Keratinocyte (primary cell): Measurements from ENCODE around the gene PDE11A. TPM values are rescaled to one million over a fixed set of nuclear protein-coding genes. Genes with fewer than 3 reads are reported as not detected.

ENCODE experiments used
- DNase-seq: peaks from one replicate; pipeline ENCODE4 v3.0.0-alpha.2; 2011; ENCODE audit warnings: low read depth, missing footprints, low spot score
- FAIRE-seq: peaks from 2 replicates; lab custom pipeline; 2011; peaks lifted over from hg19 to GRCh38; lab: Jason Lieb, UNC
- H2AFZ ChIP-seq: 2 replicates; pipeline ENCODE4 v1.6.0; 2012; ENCODE audit warnings: low read length, control low read depth, inconsistent platforms; ENCODE audit not compliant: control insufficient read depth
- H3K27ac ChIP-seq: 2 replicates; pipeline ENCODE4 v1.5.1; 2011; ENCODE audit warnings: low read length; ENCODE audit not compliant: control insufficient read depth, insufficient read depth
- H3K27me3 ChIP-seq: 3 replicates; pipeline ENCODE4 v1.6.0; 2011; ENCODE audit warnings: low read length; ENCODE audit not compliant: control insufficient read depth, insufficient read depth; ENCODE audit errors: extremely low read depth
- H3K36me3 ChIP-seq, 2 experiments: 2 replicates in 1 of 2; 3 replicates in 1 of 2; pipeline ENCODE4 v1.5.1; 2011; ENCODE audit warnings: low read length in 2 of 2, mild to moderate bottlenecking in 1 of 2; ENCODE audit not compliant: control insufficient read depth in 2 of 2, insufficient read depth in 2 of 2; ENCODE audit errors: extremely low read depth in 1 of 2
- H3K4me1 ChIP-seq: 3 replicates; pipeline ENCODE4 v1.5.1; 2011; ENCODE audit warnings: low read length; ENCODE audit not compliant: control insufficient read depth, insufficient read depth; ENCODE audit errors: extremely low read depth
- H3K4me2 ChIP-seq: 3 replicates; pipeline ENCODE4 v1.6.0; 2011; ENCODE audit warnings: low read depth, low read length; ENCODE audit not compliant: control insufficient read depth, insufficient read depth; ENCODE audit errors: extremely low read depth
- H3K4me3 ChIP-seq, 3 experiments: fragments of 200-600 bp in 1 of 3; sonication (generic) in 1 of 3; 2 replicates in 2 of 3; 3 replicates in 1 of 3; pipeline ENCODE4 v1.5.1; 2011 to 2016; ENCODE audit warnings: low read length in 3 of 3, mild to moderate bottlenecking in 3 of 3, control low read depth in 2 of 3, inconsistent platforms in 1 of 3, low read depth in 1 of 3, mixed read lengths in 1 of 3, mixed run types in 1 of 3, moderate library complexity in 1 of 3; ENCODE audit not compliant: control insufficient read depth in 2 of 3, insufficient read depth in 2 of 3; ENCODE audit errors: extremely low read depth in 1 of 3
- H3K79me2 ChIP-seq: 2 replicates; pipeline ENCODE4 v1.6.0; 2012; ENCODE audit warnings: low read length; ENCODE audit not compliant: control insufficient read depth, insufficient read depth
- H3K9ac ChIP-seq: 3 replicates; pipeline ENCODE4 v1.6.0; 2011; ENCODE audit warnings: low read length; ENCODE audit not compliant: control insufficient read depth, insufficient read depth; ENCODE audit errors: extremely low read depth
- H3K9me1 ChIP-seq: 3 replicates; pipeline ENCODE4 v1.6.0; 2011; ENCODE audit warnings: low read length; ENCODE audit not compliant: control insufficient read depth, insufficient read depth; ENCODE audit errors: extremely low read depth
- H3K9me3 ChIP-seq: 2 replicates; pipeline ENCODE4 v1.5.1; 2012; ENCODE audit warnings: low read depth, low read length; ENCODE audit not compliant: control insufficient read depth
- H4K20me1 ChIP-seq: 3 replicates; pipeline ENCODE4 v1.6.0; 2011; ENCODE audit warnings: low read length; ENCODE audit not compliant: control insufficient read depth, insufficient read depth; ENCODE audit errors: extremely low read depth
- EZH2 ChIP-seq: IDR thresholded peaks from one replicate; pipeline ENCODE4 v1.6.1; 2012; ENCODE audit warnings: inconsistent platforms, mild to moderate bottlenecking, low read length, moderate library complexity
- dilution Hi-C: fragments of 300-500 bp; cut with MboI; formaldehyde crosslinking; loops from one replicate; pipeline ENCODE4 v1.7.0; 2020; ENCODE audit warnings: low sequenced_read_pairs; ENCODE audit not compliant: extremely low pct_ligation_motif_present
- polyA plus RNA-seq, 5 experiments: library from polyadenylated mRNA; depleted of rRNA in 3 of 5; stranded (reverse) in 3 of 5; stranded (forward) in 1 of 5; unstranded in 1 of 5; fragments of >200 nt; gene quantifications; 1 replicate in 1 of 5; 2 replicates in 3 of 5; 3 replicates in 1 of 5; pipeline versions ENCODE4 v1.2.1 to v1.2.3, GENCODE V29; 2011 to 2012; ENCODE audit warnings: missing spikeins in 2 of 5, low read depth in 1 of 5, low replicate concordance in 1 of 5
- TF ChIP-seq, protein P1 (sequence below), 3 experiments: IDR thresholded peaks in 1 of 3; conservative IDR thresholded peaks in 1 of 3; optimal IDR thresholded peaks in 1 of 3; 2 replicates in 2 of 3; 3 replicates in 1 of 3; pipeline versions ENCODE3 to v1.5.1; 2011; ENCODE audit warnings: low read length in 3 of 3, mild to moderate bottlenecking in 3 of 3, moderate library complexity in 2 of 3, control low read depth in 1 of 3, inconsistent platforms in 1 of 3; ENCODE audit not compliant: insufficient read depth in 2 of 3; ENCODE audit errors: extremely low read depth in 1 of 3

PDE11A gene
- polyA plus RNA-seq, 1 donor (not counting 4 experiments of a cell fraction or from before 2014, with no cell fraction given): 0.01 TPM

DNA sequence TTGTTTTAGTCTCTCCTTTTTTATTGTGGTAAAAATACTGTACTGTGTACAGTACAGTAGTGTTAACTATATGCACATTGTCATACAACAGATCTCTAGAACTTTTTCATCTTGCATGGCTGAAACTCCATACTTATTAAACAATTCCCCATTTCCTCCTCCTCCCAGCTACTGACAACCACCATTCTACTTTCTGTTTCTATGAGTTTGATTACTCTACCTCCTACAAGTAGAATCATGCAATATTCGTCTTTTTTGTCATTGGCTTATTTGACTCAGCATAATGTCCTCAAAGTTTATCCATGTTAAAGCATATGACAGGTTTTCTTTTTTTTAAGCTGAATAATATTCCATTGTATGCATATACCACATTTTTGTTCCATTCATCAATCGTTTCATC lies 341.8 kb downstream of the PDE11A start:
- H3K4me2 ChIP-seq: no peak overlapping the region
- H3K27me3 ChIP-seq: no peaks in the 10 kb centered on the region
- FAIRE-seq: no peak

DNA sequence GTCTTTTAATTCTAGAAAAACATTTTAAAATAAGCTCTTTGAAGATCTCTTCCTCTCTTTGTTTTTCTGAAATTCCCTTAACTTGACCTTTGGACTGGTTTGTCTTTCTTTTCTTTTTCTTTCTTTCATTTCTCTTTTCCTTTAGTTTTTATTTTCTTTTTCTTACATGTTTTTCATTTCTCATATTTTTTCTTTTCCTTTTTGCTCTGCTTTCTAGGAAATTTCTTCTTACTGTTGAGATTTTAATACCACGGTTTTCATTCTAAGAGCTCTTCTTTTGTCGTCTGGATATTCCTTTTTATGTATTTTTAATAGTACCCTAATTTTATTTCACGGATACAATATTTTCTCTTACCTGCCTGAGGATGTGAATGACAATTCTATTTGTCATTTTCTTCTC lies 342.2 kb downstream of the PDE11A start:
- no peaks in the 10 kb centered on the region for H3K9me1 ChIP-seq
- no peaks in the 10 kb centered on the region for H3K9me3 ChIP-seq
- H2AFZ ChIP-seq: no peak overlapping the region
- TF ChIP-seq, protein P1, sequence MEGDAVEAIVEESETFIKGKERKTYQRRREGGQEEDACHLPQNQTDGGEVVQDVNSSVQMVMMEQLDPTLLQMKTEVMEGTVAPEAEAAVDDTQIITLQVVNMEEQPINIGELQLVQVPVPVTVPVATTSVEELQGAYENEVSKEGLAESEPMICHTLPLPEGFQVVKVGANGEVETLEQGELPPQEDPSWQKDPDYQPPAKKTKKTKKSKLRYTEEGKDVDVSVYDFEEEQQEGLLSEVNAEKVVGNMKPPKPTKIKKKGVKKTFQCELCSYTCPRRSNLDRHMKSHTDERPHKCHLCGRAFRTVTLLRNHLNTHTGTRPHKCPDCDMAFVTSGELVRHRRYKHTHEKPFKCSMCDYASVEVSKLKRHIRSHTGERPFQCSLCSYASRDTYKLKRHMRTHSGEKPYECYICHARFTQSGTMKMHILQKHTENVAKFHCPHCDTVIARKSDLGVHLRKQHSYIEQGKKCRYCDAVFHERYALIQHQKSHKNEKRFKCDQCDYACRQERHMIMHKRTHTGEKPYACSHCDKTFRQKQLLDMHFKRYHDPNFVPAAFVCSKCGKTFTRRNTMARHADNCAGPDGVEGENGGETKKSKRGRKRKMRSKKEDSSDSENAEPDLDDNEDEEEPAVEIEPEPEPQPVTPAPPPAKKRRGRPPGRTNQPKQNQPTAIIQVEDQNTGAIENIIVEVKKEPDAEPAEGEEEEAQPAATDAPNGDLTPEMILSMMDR (optimal IDR thresholded peaks at IDR 0.05 in 1 of 3, IDR thresholded peaks at IDR 0.05 in 1 of 3, conservative IDR thresholded peaks at IDR 0.05 in 1 of 3; ENCODE audit: extremely low read depth in 1 of 3, insufficient read depth in 2 of 3, low read length in 3 of 3): no peak
- no peak for TF ChIP-seq EZH2
- no peaks in the 10 kb centered on the region for H3K4me1 ChIP-seq
- no peak overlapping the region for H3K9ac ChIP-seq
- dilution Hi-C loops: no loop called here
- no peaks in the 10 kb centered on the region for H3K27me3 ChIP-seq
- no peak overlapping the region for H3K4me3 ChIP-seq
- H3K27ac ChIP-seq: no peak overlapping the region
- H4K20me1 ChIP-seq: no peaks in the 10 kb centered on the region
- H3K79me2 ChIP-seq: no peaks in the 10 kb centered on the region
- no peaks in the 10 kb centered on the region for H3K36me3 ChIP-seq
- FAIRE-seq (no peak), DNase-seq (no peak)
- H3K4me2 ChIP-seq: no peak overlapping the region

More for the DNA sequence above, 341.8 kb downstream of the PDE11A start:
- H4K20me1 ChIP-seq: no peaks in the 10 kb centered on the region
- no peak overlapping the region for H3K4me3 ChIP-seq
- no peaks in the 10 kb centered on the region for H3K9me3 ChIP-seq
- dilution Hi-C loops: no loop called here
- H3K36me3 ChIP-seq: no peaks in the 10 kb centered on the region
- TF ChIP-seq EZH2: no peak
- no peak overlapping the region for H3K27ac ChIP-seq
- DNase-seq: no peak
- H3K4me1 ChIP-seq: no peaks in the 10 kb centered on the region
- H3K9ac ChIP-seq: no peak overlapping the region
- H2AFZ ChIP-seq: no peak overlapping the region
- H3K9me1 ChIP-seq: no peaks in the 10 kb centered on the region
- H3K79me2 ChIP-seq: no peaks in the 10 kb centered on the region

DNA sequence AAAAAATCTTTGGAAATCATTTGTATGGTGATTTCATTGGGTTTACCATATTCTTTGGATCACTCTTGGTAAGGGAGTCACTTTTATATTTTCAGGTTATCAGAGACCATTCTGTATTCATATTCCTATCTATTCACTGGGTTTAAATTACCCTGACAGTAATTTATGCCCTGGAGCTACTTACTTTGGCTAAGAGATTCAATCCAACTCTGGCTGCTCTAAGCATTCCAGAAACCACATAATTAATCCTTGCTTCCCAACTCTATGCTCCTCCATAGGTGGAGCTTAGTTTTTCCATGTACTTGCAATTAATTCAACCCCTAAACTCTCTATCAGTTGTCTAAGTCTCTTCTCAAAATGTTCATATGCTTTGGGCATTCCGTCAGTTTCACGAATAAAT lies 343.7 kb downstream of the PDE11A start:
- Histone ChIP-seq H3K4me1 (no peaks in the 10 kb centered on the region), H3K4me3 (no peak overlapping the region), H3K27ac (no peak overlapping the region), H3K4me2 (no peak overlapping the region), H4K20me1 (no peaks in the 10 kb centered on the region), H3K36me3 (no peaks in the 10 kb centered on the region), H3K27me3 (no peaks in the 10 kb centered on the region), H3K79me2 (no peaks in the 10 kb centered on the region), H3K9me3 (no peaks in the 10 kb centered on the region), H2AFZ (no peak overlapping the region), H3K9ac (no peak overlapping the region), H3K9me1 (no peaks in the 10 kb centered on the region)
- dilution Hi-C loops: no loop called here
- TF ChIP-seq EZH2: no peak
- TF ChIP-seq, protein P1 (optimal IDR thresholded peaks at IDR 0.05 in 1 of 3, IDR thresholded peaks at IDR 0.05 in 1 of 3, conservative IDR thresholded peaks at IDR 0.05 in 1 of 3; ENCODE audit: extremely low read depth in 1 of 3, insufficient read depth in 2 of 3, low read length in 3 of 3): no peak
- FAIRE-seq: no peak
- no peak for DNase-seq
